Smooth muscle cell (in vitro differentiated cells): ENCODE measurements around the gene KDM4E. TPM values are rescaled to one million over a fixed set of nuclear protein-coding genes. Genes with fewer than 3 reads are reported as not detected.

Experiments
- DNase-seq: peaks from one replicate; lab custom pipeline; 2025; ENCODE audit not compliant: unreplicated experiment; lab: John Stamatoyannopoulos, UW
- H2AFZ ChIP-seq: fragments of 200-600 bp; sonication (generic); 2 replicates; pipeline ENCODE4 v1.6.0; 2016; ENCODE audit warnings: antibody characterized with exemption, low read depth, mild to moderate bottlenecking
- H3F3A ChIP-seq: fragments of 200-600 bp; sonication (generic); 2 replicates; pipeline ENCODE4 v1.6.0; 2017; ENCODE audit warnings: antibody characterized with exemption, low read depth
- H3K27ac ChIP-seq: fragments of 200-600 bp; sonication (generic); 2 replicates; pipeline ENCODE4 v1.5.1; 2016; ENCODE audit warnings: low read depth, mild to moderate bottlenecking
- H3K27me3 ChIP-seq: fragments of 200-600 bp; sonication (generic); 2 replicates; pipeline ENCODE4 v1.6.1; 2016; ENCODE audit warnings: low read depth, mild to moderate bottlenecking
- H3K36me3 ChIP-seq: fragments of 200-600 bp; sonication (generic); 2 replicates; pipeline ENCODE4 v1.5.1; 2016; ENCODE audit warnings: low read depth
- H3K4me1 ChIP-seq: fragments of 200-600 bp; sonication (generic); 2 replicates; pipeline ENCODE4 v1.5.1; 2016; ENCODE audit warnings: low read depth
- H3K4me2 ChIP-seq: fragments of 200-600 bp; sonication (generic); 2 replicates; pipeline ENCODE4 v1.6.0; 2016; ENCODE audit warnings: mild to moderate bottlenecking
- H3K4me3 ChIP-seq: fragments of 200-600 bp; sonication (generic); 2 replicates; pipeline ENCODE4 v1.5.1; 2016; ENCODE audit warnings: mild to moderate bottlenecking
- H3K79me2 ChIP-seq: fragments of 200-600 bp; sonication (generic); 2 replicates; pipeline ENCODE4 v1.6.0; 2016; ENCODE audit warnings: low read depth, mild to moderate bottlenecking
- H3K9ac ChIP-seq: fragments of 200-600 bp; sonication (generic); 2 replicates; pipeline ENCODE4 v1.6.0; 2016; ENCODE audit warnings: low read depth
- H3K9me3 ChIP-seq: fragments of 200-600 bp; sonication (generic); replicated peaks from 2 replicates; pipeline ENCODE4 v1.5.1; 2016; ENCODE audit warnings: low read depth
- H4K20me1 ChIP-seq: fragments of 200-600 bp; sonication (generic); 2 replicates; pipeline ENCODE4 v1.6.0; 2016; ENCODE audit warnings: low read depth
- WGBS: methylation state at CpG from one replicate; pipeline ENCODE4 v1.1.7; 2016; ENCODE audit warnings: low lambda C conversion rate; 5-methylcytosine and 5-hydroxymethylcytosine counted together
- polyA plus RNA-seq: library from polyadenylated mRNA; unstranded; fragments of >200 nt; fragmentation: Nextera tagmentation; extraction: Ambion mirVana; gene quantifications from 2 replicates; pipeline ENCODE4 v1.2.1, GENCODE V29; 2016
- total RNA-seq: library from RNA; depleted of rRNA; stranded (reverse); fragments of >200 nt; gene quantifications from 2 replicates; pipeline ENCODE4 v1.2.3, GENCODE V29; 2014
- TF ChIP-seq, protein P1 (sequence below): fragments of 200-600 bp; sonication (generic); IDR thresholded peaks from 2 replicates; pipeline ENCODE4 v1.5.1; 2017; ENCODE audit warnings: borderline replicate concordance, mild to moderate bottlenecking, antibody characterized with exemption; ENCODE audit not compliant: insufficient read depth, poor library complexity, severe bottlenecking

The KDM4E gene
- total and polyA plus RNA-seq, 2 experiments from 2014 or later = not detected

DNA sequence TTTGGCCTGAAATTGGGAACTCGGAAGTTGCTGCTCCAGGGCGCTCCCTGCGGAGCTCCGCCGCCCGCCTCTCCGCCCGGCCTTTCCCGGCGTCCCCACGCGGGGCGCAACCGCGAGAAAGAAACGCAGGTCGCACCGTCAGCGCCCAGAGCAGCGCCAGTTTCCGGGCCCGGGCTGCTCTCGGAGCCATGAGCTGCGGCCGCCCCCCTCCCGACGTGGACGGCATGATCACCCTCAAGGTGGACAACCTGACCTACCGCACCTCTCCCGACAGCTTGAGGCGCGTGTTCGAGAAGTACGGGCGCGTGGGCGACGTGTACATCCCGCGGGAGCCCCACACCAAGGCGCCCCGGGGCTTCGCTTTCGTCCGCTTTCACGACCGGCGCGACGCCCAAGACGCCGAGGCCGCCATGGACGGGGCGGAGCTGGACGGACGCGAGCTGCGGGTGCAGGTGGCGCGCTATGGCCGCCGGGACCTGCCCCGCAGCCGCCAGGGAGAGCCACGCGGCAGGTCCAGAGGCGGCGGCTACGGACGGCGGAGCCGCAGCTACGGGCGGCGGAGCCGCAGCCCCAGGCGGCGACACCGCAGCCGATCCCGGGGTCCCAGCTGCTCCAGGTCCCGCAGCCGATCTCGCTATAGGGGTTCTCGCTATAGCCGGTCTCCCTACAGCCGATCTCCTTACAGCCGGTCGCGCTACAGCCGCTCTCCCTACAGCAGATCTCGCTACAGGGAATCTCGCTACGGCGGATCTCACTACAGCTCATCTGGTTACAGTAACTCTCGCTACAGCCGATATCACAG, 42.2 kb downstream of the KDM4E start:
- Histone ChIP-seq H3K27ac (peak overlapping the region; percentile 66), H3K4me1 (peaks cover 15% of the 10 kb centered on the region), H2AFZ (peak overlapping the region; percentile 84), H3K4me3 (peak overlapping the region; percentile 82), H3K79me2 (peaks cover 44% of the 10 kb centered on the region), H3K4me2 (peak overlapping the region; percentile 93), H4K20me1 (peaks cover 7% of the 10 kb centered on the region), H3K9ac (peak overlapping the region; percentile 79), H3K36me3 (no peaks in the 10 kb centered on the region), H3F3A (peaks cover 5% of the 10 kb centered on the region), H3K9me3 (no peaks in the 10 kb centered on the region), H3K27me3 (no peaks in the 10 kb centered on the region)
- WGBS = under 1% methylated on average over 93 of the region's 98 CpGs
- DNase-seq = peak; percentile 50
- TF ChIP-seq, protein P1, sequence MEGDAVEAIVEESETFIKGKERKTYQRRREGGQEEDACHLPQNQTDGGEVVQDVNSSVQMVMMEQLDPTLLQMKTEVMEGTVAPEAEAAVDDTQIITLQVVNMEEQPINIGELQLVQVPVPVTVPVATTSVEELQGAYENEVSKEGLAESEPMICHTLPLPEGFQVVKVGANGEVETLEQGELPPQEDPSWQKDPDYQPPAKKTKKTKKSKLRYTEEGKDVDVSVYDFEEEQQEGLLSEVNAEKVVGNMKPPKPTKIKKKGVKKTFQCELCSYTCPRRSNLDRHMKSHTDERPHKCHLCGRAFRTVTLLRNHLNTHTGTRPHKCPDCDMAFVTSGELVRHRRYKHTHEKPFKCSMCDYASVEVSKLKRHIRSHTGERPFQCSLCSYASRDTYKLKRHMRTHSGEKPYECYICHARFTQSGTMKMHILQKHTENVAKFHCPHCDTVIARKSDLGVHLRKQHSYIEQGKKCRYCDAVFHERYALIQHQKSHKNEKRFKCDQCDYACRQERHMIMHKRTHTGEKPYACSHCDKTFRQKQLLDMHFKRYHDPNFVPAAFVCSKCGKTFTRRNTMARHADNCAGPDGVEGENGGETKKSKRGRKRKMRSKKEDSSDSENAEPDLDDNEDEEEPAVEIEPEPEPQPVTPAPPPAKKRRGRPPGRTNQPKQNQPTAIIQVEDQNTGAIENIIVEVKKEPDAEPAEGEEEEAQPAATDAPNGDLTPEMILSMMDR = peak; percentile 42

GRCh38 chr11:95067841-95068219, 42.8 kb downstream of the KDM4E start:
- Histone ChIP-seq H3K27ac (peak overlapping the region; percentile 66), H3K4me3 (peak overlapping the region; percentile 82), H3K9ac (peak overlapping the region; percentile 79), H2AFZ (peak overlapping the region; percentile 84), H3F3A (peaks cover 5% of the 10 kb centered on the region), H3K9me3 (no peaks in the 10 kb centered on the region), H4K20me1 (peaks cover 7% of the 10 kb centered on the region), H3K27me3 (no peaks in the 10 kb centered on the region), H3K4me2 (peak overlapping the region; percentile 93), H3K4me1 (peaks cover 15% of the 10 kb centered on the region), H3K36me3 (no peaks in the 10 kb centered on the region), H3K79me2 (peaks cover 44% of the 10 kb centered on the region)
- DNase-seq = no peak
- TF ChIP-seq, protein P1 = no peak
- 1% methylated on average over 16 of the region's 16 CpGs for WGBS

DNA sequence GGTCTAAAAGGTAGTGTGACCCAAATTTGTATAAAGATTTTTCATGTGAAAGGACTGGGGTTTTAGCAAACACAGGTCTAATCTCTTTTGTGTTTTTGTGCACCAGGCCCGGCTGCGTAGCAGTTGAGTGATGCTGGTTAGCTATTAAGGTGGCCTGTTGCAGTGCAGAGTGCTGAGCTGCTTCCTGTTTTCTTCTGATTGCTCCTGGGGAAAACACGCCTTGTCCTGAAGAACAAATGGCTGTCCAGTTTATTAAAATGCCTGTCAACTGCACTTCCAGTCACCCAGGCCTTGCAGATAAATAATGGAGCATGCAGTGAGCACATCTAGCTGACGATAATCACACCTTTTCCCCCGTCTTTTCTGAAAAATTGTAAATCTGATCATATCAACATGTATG, 43.5 kb downstream of the KDM4E start:
- H3K27me3 ChIP-seq = no peaks in the 10 kb centered on the region
- H2AFZ ChIP-seq = no peak overlapping the region
- no peaks in the 10 kb centered on the region for H3K9me3 ChIP-seq
- peaks cover 5% of the 10 kb centered on the region for H3F3A ChIP-seq
- 9% methylated on average over 5 of the region's 5 CpGs for WGBS
- no peaks in the 10 kb centered on the region for H3K36me3 ChIP-seq
- peak overlapping the region; percentile 93 for H3K4me2 ChIP-seq
- TF ChIP-seq, protein P1 = no peak
- peak overlapping the region; percentile 66 for H3K27ac ChIP-seq
- H3K9ac ChIP-seq = peak overlapping the region; percentile 79
- peak overlapping the region; percentile 82 for H3K4me3 ChIP-seq
- DNase-seq = no peak
- H3K4me1 ChIP-seq = peaks cover 15% of the 10 kb centered on the region
- H3K79me2 ChIP-seq = peaks cover 44% of the 10 kb centered on the region
- H4K20me1 ChIP-seq = peaks cover 7% of the 10 kb centered on the region
